Stimulated activated memory B cell treated with anti-CD40 and anti-IgM and Interleukin-4, amounts not matched to agents 10 μg/mL and 1 μg/mL and 100 μg/mL, for 72 hours (primary cell): ENCODE measurements around the gene PCDHGA10.
"Not testable (repeated sequence)": the region's sequence is repeated elsewhere in the genome, so short reads cannot be mapped to it uniquely, and the experiment has no call there.

Experiments
- ATAC-seq: fragments of 150-1000 bp; cut with Tn5 transposase; 2 replicates; pipeline ENCODE4 v1.10.0; 2021
- H3K27ac Mint-ChIP-seq: one replicate; pipeline ENCODE4 v1.8.0; 2022; ENCODE audit warnings: mild to moderate bottlenecking, mixed read lengths
- H3K27me3 Mint-ChIP-seq: one replicate; pipeline ENCODE4 v1.8.0; 2022; ENCODE audit warnings: mixed read lengths
- H3K36me3 Mint-ChIP-seq: one replicate; pipeline ENCODE4 v1.8.0; 2022; ENCODE audit warnings: mixed read lengths
- H3K4me1 Mint-ChIP-seq: one replicate; pipeline ENCODE4 v1.8.0; 2022; ENCODE audit warnings: mixed read lengths
- H3K4me3 Mint-ChIP-seq: one replicate; pipeline ENCODE4 v1.8.0; 2022; ENCODE audit warnings: mild to moderate bottlenecking, moderate library complexity, mixed read lengths
- H3K9me3 Mint-ChIP-seq: one replicate; pipeline ENCODE4 v1.8.0; 2022; ENCODE audit warnings: mixed read lengths

PCDHGA10 gene

DNA sequence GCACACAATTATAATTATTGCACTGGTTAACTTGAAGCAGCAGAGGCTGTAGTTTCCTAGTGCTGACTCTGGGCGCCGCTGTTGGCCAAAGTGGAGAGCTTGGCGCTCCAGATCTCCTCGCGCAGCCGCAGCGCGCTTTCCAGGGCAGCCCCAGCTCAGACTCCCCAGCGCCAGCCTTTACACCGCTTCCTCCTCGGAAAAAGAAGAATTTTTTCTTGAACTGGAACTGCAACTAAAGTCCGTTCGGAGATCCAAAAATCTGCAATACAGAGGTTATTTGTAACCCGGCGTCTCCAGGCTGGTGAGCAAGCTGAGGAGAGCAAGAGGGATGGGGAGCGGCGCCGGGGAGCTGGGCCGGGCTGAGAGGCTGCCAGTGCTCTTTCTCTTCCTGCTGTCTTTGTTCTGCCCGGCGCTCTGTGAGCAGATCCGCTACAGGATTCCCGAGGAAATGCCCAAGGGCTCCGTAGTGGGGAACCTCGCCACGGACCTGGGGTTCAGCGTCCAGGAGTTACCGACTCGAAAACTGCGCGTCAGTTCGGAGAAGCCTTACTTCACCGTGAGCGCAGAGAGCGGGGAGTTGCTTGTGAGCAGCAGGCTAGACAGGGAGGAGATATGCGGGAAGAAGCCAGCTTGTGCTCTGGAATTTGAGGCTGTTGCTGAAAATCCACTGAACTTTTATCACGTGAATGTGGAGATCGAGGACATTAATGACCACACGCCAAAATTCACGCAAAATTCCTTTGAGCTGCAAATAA, 25.1 kb upstream of the PCDHGA10 start, which contains the start of gene PCDHGB4:
Gene PCDHGB4 (plus strand): TSS at position 142 of the 755 bp plus-strand sequence. CDS start 187 bp downstream, at position 329.
- H3K4me1 Mint-ChIP-seq, ATAC-seq: not testable (repeated sequence)
- H3K4me3 Mint-ChIP-seq = peak within 1 kb of the TSS; percentile 42

DNA sequence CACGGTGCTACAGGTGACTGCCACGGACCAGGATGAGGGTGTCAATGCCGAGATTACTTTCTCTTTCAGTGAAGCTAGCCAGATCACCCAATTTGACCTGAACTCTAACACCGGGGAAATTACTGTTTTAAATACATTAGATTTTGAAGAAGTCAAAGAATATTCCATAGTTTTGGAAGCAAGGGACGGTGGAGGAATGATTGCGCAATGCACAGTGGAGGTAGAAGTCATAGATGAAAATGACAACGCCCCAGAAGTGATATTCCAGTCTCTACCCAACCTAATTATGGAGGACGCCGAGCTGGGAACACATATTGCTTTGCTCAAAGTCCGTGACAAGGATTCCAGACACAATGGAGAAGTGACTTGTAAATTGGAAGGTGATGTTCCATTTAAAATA, 24.1 kb upstream of the PCDHGA10 start:
- no peak for ATAC-seq
- H3K27me3 Mint-ChIP-seq = peaks cover 76% of the 10 kb centered on the region
- H3K36me3 Mint-ChIP-seq = peaks cover 6% of the 10 kb centered on the region
- no peak overlapping the region for H3K4me3 Mint-ChIP-seq
- H3K9me3 Mint-ChIP-seq = peaks cover 15% of the 10 kb centered on the region
- no peaks in the 10 kb centered on the region for H3K4me1 Mint-ChIP-seq
- no peak overlapping the region for H3K27ac Mint-ChIP-seq

More for the DNA sequence above, 25.1 kb upstream of the PCDHGA10 start, which contains the start of gene PCDHGB4:
- peaks cover 15% of the 10 kb centered on the region for H3K9me3 Mint-ChIP-seq
- H3K27ac Mint-ChIP-seq = not testable (repeated sequence)
- H3K27me3 Mint-ChIP-seq = peaks cover 77% of the 10 kb centered on the region
- peaks cover 10% of the 10 kb centered on the region for H3K36me3 Mint-ChIP-seq

DNA sequence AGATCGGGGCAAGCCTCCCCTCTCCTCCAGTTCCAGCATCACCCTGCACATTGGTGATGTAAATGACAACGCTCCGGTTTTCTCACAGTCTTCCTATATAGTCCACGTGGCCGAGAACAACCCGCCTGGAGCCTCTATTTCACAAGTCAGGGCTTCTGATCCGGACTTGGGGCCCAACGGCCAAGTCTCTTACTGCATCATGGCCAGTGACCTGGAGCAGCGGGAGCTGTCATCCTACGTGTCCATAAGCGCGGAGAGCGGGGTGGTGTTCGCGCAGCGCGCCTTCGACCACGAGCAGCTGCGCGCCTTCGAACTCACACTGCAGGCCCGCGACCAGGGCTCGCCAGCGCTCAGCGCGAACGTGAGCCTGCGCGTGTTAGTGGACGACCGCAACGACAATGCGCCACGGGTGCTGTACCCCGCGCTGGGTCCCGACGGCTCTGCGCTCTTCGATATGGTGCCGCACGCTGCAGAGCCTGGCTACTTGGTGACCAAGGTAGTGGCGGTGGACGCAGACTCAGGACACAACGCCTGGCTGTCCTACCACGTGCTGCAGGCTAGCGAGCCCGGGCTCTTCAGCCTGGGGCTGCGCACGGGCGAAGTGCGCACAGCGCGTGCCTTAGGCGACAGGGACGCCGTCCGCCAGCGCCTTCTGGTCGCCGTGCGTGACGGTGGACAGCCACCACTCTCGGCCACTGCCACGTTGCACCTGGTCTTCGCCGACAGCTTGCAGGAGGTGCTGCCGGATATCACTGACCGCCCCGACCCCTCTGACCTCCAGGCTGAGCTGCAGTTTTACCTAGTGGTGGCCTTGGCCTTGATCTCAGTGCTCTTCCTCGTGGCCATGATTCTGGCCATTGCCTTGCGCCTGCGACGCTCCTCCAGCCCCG, 23.4 kb upstream of the PCDHGA10 start:
- Mint-ChIP-seq H3K27me3 (peaks cover 82% of the 10 kb centered on the region), H3K4me1 (no peaks in the 10 kb centered on the region), H3K27ac (no peak overlapping the region), H3K9me3 (peaks cover 19% of the 10 kb centered on the region), H3K36me3 (peaks cover 11% of the 10 kb centered on the region), H3K4me3 (no peak overlapping the region)
- no peak for ATAC-seq

DNA sequence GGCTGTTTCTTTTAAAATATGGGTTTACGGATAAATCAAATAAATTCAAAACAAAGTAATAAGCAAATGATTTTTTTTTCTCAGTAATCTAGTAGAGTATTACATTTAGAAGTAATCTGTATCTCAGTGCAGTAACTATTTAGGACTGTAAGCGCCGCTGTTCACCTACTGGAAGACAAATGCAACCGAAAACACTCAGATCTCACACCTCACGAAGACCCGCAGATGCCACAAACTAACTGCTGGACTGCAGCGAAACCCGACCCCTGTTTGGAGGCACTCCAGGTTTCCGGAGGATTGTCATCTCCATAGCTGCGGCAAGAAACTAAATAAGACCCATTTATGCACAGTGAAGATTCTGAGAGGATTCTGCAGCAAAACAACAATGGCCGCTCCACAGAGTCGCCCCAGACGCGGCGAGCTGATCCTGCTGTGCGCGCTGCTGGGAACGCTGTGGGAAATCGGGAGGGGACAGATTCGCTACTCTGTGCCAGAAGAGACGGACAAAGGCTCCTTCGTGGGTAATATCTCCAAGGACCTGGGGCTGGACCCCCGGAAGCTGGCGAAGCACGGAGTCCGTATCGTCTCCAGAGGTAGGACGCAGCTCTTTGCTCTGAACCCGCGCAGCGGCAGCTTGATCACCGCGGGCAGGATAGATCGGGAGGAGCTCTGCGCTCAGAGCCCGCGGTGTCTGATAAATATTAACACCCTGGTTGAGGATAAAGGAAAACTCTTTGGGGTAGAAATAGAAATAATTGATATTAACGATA, 20.2 kb upstream of the PCDHGA10 start, which contains the start of gene PCDHGA8:
Gene PCDHGA8 (plus strand): TSS at position 205 of the 770 bp plus-strand sequence. CDS start 181 bp downstream, at position 386.
- H3K27me3 Mint-ChIP-seq = peaks cover 83% of the 10 kb centered on the region
- no peak for ATAC-seq
- H3K36me3 Mint-ChIP-seq = peaks cover 11% of the 10 kb centered on the region
- H3K4me3 Mint-ChIP-seq = no peak within 1 kb of the TSS
- H3K27ac Mint-ChIP-seq = no peak within 1 kb of the TSS
- peaks cover 19% of the 10 kb centered on the region for H3K9me3 Mint-ChIP-seq
- no peaks in the 10 kb centered on the region for H3K4me1 Mint-ChIP-seq

DNA sequence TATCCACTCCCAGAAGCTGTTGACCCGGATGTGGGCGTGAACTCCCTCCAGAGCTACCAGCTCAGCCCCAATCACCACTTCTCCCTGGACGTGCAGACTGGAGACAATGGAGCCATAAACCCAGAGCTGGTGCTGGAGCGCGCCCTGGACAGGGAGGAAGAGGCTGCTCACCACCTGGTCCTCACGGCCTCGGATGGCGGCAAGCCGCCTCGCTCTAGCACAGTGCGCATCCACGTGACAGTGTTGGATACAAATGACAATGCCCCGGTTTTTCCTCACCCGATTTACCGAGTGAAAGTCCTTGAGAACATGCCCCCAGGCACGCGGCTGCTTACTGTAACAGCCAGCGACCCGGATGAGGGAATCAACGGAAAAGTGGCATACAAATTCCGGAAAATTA, 19.5 kb upstream of the PCDHGA10 start:
- no peaks in the 10 kb centered on the region for H3K4me1 Mint-ChIP-seq
- peaks cover 80% of the 10 kb centered on the region for H3K27me3 Mint-ChIP-seq
- H3K4me3 Mint-ChIP-seq = no peak overlapping the region
- H3K36me3 Mint-ChIP-seq = peaks cover 11% of the 10 kb centered on the region
- ATAC-seq = no peak
- peaks cover 19% of the 10 kb centered on the region for H3K9me3 Mint-ChIP-seq
- H3K27ac Mint-ChIP-seq = no peak overlapping the region

DNA sequence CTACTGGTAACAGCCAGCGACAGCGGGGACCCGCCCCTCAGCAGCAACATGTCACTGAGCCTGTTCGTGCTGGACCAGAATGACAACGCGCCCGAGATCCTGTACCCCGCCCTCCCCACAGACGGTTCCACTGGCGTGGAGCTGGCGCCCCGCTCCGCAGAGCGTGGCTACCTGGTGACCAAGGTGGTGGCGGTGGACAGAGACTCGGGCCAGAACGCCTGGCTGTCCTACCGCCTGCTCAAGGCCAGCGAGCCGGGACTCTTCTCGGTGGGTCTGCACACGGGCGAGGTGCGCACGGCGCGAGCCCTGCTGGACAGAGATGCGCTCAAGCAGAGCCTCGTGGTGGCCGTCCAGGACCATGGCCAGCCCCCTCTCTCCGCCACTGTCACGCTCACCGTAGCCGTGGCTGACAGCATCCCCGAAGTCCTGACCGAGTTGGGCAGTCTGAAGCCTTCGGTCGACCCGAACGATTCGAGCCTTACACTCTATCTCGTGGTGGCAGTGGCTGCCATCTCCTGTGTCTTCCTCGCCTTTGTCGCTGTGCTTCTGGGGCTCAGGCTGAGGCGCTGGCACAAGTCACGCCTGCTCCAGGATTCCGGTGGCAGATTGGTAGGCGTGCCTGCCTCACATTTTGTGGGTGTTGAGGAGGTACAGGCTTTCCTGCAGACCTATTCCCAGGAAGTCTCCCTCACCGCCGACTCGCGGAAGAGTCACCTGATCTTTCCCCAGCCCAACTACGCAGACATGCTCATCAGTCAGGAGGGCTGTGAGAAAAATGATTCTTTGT, 18.2 kb upstream of the PCDHGA10 start:
- not testable (repeated sequence) for ATAC-seq, H3K27ac Mint-ChIP-seq, H3K4me1 Mint-ChIP-seq, H3K4me3 Mint-ChIP-seq
- peaks cover 79% of the 10 kb centered on the region for H3K27me3 Mint-ChIP-seq
- peaks cover 13% of the 10 kb centered on the region for H3K9me3 Mint-ChIP-seq
- H3K36me3 Mint-ChIP-seq = peaks cover 11% of the 10 kb centered on the region

DNA sequence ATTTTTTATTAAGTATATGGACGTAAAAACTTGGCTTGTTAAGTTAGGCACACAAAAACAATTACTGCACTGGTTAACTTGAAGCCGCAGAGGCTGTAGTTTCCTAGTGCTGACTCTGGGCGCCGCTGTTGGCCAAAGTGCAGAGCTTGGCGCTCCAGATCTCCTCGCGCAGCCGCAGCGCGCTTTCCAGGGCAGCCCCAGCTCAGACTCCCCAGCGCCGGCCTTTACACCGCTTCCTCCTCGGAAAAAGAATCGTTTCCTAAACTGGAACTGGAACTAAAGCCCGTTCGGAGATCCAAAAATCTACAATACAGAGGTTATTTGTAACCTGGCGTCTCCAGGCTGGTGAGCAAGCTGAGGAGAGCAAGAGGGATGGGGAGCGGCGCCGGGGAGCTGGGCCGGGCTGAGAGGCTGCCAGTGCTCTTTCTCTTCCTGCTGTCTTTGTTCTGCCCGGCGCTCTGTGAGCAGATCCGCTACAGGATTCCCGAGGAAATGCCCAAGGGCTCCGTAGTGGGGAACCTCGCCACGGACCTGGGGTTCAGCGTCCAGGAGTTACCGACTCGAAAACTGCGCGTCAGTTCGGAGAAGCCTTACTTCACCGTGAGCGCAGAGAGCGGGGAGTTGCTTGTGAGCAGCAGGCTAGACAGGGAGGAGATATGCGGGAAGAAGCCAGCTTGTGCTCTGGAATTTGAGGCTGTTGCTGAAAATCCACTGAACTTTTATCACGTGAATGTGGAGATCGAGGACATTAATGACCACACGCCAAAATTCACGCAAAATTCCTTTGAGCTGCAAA, 14.8 kb upstream of the PCDHGA10 start, which contains the start of gene PCDHGB5:
Gene PCDHGB5 (plus strand): TSS at position 192 of the 796 bp plus-strand sequence. CDS start 181 bp downstream, at position 373.
- not testable (repeated sequence) for H3K9me3 Mint-ChIP-seq

DNA sequence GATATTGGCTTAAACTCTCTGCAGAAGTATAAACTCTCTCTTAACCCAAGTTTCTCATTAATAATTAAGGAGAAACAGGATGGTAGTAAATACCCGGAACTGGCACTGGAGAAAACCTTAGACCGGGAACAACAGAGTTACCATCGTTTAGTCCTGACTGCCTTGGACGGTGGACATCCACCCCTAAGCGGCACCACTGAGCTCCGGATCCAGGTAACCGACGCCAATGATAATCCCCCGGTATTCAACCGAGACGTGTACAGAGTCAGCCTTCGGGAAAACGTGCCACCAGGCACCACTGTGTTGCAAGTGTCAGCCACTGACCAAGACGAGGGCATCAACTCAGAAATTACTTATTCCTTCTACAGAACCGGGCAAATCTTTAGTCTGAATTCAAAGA, 14.2 kb upstream of the PCDHGA10 start:
- peaks cover 7% of the 10 kb centered on the region for H3K9me3 Mint-ChIP-seq

More for the DNA sequence above, 14.8 kb upstream of the PCDHGA10 start, which contains the start of gene PCDHGB5:
- Mint-ChIP-seq H3K4me3 (peak within 1 kb of the TSS; percentile 63), H3K36me3 (peaks cover 10% of the 10 kb centered on the region), H3K27me3 (peaks cover 80% of the 10 kb centered on the region)
- not testable (repeated sequence) for H3K27ac Mint-ChIP-seq, H3K4me1 Mint-ChIP-seq
- ATAC-seq = peak; percentile 56

DNA sequence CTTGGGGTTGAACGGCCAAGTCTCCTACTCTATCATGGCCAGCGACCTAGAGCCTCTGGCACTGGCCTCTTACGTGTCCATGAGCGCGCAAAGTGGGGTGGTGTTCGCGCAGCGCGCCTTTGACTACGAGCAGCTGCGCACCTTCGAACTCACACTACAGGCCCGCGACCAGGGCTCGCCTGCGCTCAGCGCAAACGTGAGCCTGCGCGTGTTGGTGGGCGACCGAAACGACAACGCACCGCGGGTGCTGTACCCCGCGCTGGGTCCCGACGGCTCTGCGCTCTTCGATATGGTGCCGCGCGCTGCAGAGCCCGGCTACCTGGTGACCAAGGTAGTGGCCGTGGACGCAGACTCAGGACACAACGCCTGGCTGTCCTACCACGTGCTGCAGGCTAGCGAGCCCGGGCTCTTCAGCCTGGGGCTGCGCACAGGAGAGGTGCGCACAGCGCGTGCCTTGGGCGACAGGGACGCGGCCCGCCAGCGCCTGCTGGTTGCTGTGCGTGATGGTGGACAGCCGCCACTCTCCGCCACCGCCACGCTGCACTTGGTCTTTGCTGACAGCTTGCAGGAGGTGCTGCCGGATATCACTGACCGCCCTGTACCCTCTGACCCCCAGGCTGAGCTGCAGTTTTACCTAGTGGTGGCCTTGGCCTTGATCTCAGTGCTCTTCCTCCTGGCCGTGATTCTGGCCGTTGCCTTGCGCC, 13.1 kb upstream of the PCDHGA10 start:
- Mint-ChIP-seq H3K36me3 (peaks cover 6% of the 10 kb centered on the region), H3K27me3 (peaks cover 80% of the 10 kb centered on the region), H3K27ac (no peak overlapping the region), H3K4me1 (no peaks in the 10 kb centered on the region), H3K4me3 (peak overlapping the region; percentile 32), H3K9me3 (peaks cover 3% of the 10 kb centered on the region)
- ATAC-seq = no peak

More for the DNA sequence above, 14.2 kb upstream of the PCDHGA10 start:
- no peak for ATAC-seq
- H3K36me3 Mint-ChIP-seq = peaks cover 10% of the 10 kb centered on the region
- no peak overlapping the region for H3K4me3 Mint-ChIP-seq
- H3K27me3 Mint-ChIP-seq = peaks cover 80% of the 10 kb centered on the region
- no peaks in the 10 kb centered on the region for H3K4me1 Mint-ChIP-seq
- H3K27ac Mint-ChIP-seq = no peak overlapping the region

DNA sequence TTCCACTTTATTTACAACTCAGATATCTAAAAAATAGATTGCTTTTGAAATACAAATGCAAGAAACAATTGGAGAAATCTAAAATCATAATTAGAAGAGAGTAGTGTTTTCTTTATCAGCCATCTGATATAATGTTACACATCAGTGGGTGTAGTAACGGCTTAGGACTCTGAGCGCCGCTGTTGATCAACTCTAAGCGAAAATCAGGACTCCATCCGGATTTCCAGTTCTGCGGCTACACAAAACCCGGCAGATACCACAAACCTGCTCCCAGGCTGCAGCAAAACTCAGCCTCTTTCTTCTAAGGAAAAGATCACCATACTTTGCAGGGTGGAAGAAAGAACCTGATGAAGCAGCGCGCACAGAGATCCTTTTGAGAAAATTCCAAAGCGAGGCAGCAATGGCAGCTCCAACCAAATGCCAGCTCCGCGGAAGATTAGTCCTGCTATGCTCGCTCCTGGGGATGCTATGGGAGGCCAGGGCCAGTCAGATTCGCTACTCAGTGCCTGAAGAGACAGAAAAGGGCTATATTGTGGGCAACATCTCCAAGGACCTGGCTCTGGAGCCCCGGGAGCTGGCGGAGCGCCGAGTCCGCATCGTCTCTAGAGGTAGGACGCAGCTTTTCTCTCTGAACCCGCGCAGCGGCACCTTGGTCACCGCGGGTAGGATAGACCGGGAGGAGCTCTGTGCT, 10.1 kb upstream of the PCDHGA10 start, which contains the start of gene PCDHGA9:
Gene PCDHGA9 (plus strand): TSS at position 226 of the 691 bp plus-strand sequence. CDS start 175 bp downstream, at position 401.
- ATAC-seq = no peak
- Mint-ChIP-seq H3K36me3 (peaks cover 6% of the 10 kb centered on the region), H3K27ac (no peak within 1 kb of the TSS), H3K27me3 (peaks cover 77% of the 10 kb centered on the region), H3K4me3 (peak within 1 kb of the TSS; percentile 60), H3K4me1 (no peaks in the 10 kb centered on the region), H3K9me3 (peaks cover 6% of the 10 kb centered on the region)

DNA sequence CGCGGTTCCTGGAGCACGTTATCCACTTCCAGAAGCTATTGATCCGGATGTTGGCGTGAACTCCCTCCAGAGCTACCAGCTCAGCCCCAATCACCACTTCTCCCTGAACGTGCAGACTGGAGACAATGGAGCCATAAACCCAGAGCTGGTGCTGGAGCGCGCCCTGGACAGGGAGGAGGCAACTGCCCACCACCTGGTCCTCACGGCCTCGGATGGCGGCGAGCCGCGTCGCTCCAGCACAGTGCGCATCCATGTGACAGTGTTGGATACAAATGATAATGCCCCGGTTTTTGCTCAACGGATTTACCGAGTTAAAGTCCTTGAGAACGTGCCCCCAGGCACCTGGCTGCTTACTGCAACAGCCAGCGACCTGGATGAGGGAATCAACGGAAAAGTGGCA, 9.4 kb upstream of the PCDHGA10 start:
- H3K36me3 Mint-ChIP-seq = peaks cover 6% of the 10 kb centered on the region
- H3K4me1 Mint-ChIP-seq = no peaks in the 10 kb centered on the region
- no peak overlapping the region for H3K4me3 Mint-ChIP-seq
- no peak for ATAC-seq
- peaks cover 84% of the 10 kb centered on the region for H3K27me3 Mint-ChIP-seq
- no peak overlapping the region for H3K27ac Mint-ChIP-seq
- peaks cover 9% of the 10 kb centered on the region for H3K9me3 Mint-ChIP-seq

DNA sequence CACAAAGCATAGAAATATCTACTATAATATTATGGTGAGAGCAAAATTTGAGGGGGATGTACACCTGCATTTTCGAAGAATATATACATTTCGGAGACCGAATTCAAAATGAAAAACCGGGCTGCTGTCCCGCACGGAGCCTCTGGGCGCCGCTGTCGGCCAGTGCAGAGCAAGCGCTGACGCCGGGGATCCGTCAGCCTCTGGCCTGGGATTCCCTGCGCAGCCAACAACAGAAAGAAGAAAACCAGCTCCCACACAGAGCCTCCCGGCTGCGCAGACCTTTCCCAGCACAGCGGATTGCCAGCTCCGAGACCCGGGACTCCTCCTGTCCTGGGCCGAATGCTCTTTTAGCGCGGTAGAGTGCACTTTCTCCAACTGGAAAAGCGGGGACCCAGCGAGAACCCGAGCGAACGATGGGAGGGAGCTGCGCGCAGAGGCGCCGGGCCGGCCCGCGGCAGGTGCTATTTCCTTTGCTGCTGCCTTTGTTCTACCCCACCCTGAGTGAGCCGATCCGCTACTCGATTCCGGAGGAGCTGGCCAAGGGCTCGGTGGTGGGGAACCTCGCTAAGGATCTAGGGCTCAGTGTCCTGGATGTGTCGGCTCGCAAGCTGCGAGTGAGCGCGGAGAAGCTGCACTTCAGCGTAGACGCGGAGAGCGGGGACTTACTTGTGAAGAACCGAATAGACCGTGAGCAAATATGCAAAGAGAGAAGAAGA, 4.8 kb upstream of the PCDHGA10 start, which contains the start of gene PCDHGB6:
Gene PCDHGB6 (plus strand): TSS at position 232 of the 716 bp plus-strand sequence. CDS start 182 bp downstream, at position 414.
- H3K27me3 Mint-ChIP-seq = peaks cover 73% of the 10 kb centered on the region
- H3K9me3 Mint-ChIP-seq = peaks cover 15% of the 10 kb centered on the region
- H3K36me3 Mint-ChIP-seq, H3K4me1 Mint-ChIP-seq, H3K27ac Mint-ChIP-seq, ATAC-seq: not testable (repeated sequence)
- H3K4me3 Mint-ChIP-seq = peak within 1 kb of the TSS; percentile 64
